ENCODE results near the gene SLC6A3.
"Not testable (repeated sequence)": the region's sequence is repeated elsewhere in the genome, so short reads cannot be mapped to it uniquely, and the experiment has no call there.

Gene SLC6A3

GRCh38 chr5:1463326-1464095 is 18.3 kb upstream of the SLC6A3 start:
- no peak for DNase-seq

GRCh38 chr5:1462358-1462757 is 17.1 kb upstream of the SLC6A3 start:
- DNase-seq, result no peak

- DNase-seq, result no peak
Observed at GRCh38 chr5:1461396-1461795, 16.2 kb upstream of the SLC6A3 start.

GRCh38 chr5:1460054-1460682 is 14.9 kb upstream of the SLC6A3 start:
- DNase-seq, result no peak

GRCh38 chr5:1459435-1459834 is 14.2 kb upstream of the SLC6A3 start:
- DNase-seq, result not testable (repeated sequence)

GRCh38 chr5:1456110-1456881 is 11.1 kb upstream of the SLC6A3 start:
- not testable (repeated sequence) for DNase-seq

GRCh38 chr5:1453613-1454012 is 8.4 kb upstream of the SLC6A3 start:
- no peak for DNase-seq

GRCh38 chr5:1449081-1449630 is 3.9 kb upstream of the SLC6A3 start:
- no peak for DNase-seq

- DNase-seq, result no peak
Observed at GRCh38 chr5:1448511-1449011, 3.3 kb upstream of the SLC6A3 start.

GRCh38 chr5:1447671-1448361 is 2.6 kb upstream of the SLC6A3 start:
- DNase-seq, result no peak

GRCh38 chr5:1446602-1447343 is 1.5 kb upstream of the SLC6A3 start:
- no peak for DNase-seq

- DNase-seq, result no peak
Observed at GRCh38 chr5:1445689-1446601, 705 bp upstream of the SLC6A3 start.

- no peak for DNase-seq
Observed at GRCh38 chr5:1444361-1445189, 665 bp downstream of the SLC6A3 start.

GRCh38 chr5:1443991-1444360 is 1.3 kb downstream of the SLC6A3 start:
- no peak for DNase-seq

- no peak for DNase-seq
Observed at GRCh38 chr5:1443171-1443570, 2.1 kb downstream of the SLC6A3 start.

- no peak for DNase-seq
Observed at GRCh38 chr5:1442222-1443145, 2.8 kb downstream of the SLC6A3 start.

GRCh38 chr5:1441166-1441865 is 3.9 kb downstream of the SLC6A3 start:
- no peak for DNase-seq

GRCh38 chr5:1440098-1440493 is 5.1 kb downstream of the SLC6A3 start:
- DNase-seq, result no peak

Data from RPMI8226 (cell line).